Neutrophil (primary cell): ENCODE results near the gene WIPF2.
"Not testable (repeated sequence)": the region's sequence is repeated elsewhere in the genome, so short reads cannot be mapped to it uniquely, and the experiment has no call there.

Source experiments
- H3K27ac ChIP-seq: fragments of 200-600 bp; sonication (generic); 2 replicates; pipeline ENCODE4 v1.5.1; 2016; ENCODE audit warnings: mild to moderate bottlenecking, moderate library complexity
- H3K27me3 ChIP-seq: fragments of 200-600 bp; sonication (generic); 2 replicates; pipeline ENCODE4 v1.6.0; 2016; ENCODE audit warnings: mild to moderate bottlenecking
- H3K36me3 ChIP-seq: fragments of 200-600 bp; sonication (generic); 2 replicates; pipeline ENCODE4 v1.5.1; 2017
- H3K4me1 ChIP-seq, 2 experiments: fragments of 200-600 bp in 1 of 2; sonication (generic) in 1 of 2; 1 replicate in 1 of 2; 2 replicates in 1 of 2; pipeline versions ENCODE4 v1.5.1 to v1.6.1; 2013 to 2016; ENCODE audit warnings: low read depth in 1 of 2, low read length in 1 of 2, mild to moderate bottlenecking in 1 of 2, moderate library complexity in 1 of 2; ENCODE audit not compliant: control insufficient read depth in 1 of 2, insufficient read depth in 1 of 2
- H3K4me3 ChIP-seq, 2 experiments: fragments of 200-600 bp in 1 of 2; sonication (generic) in 1 of 2; 1 replicate in 1 of 2; 2 replicates in 1 of 2; pipeline ENCODE4 v1.5.1; 2013 to 2016; ENCODE audit warnings: low read depth in 1 of 2, low read length in 1 of 2, mild to moderate bottlenecking in 1 of 2, moderate library complexity in 1 of 2
- H3K9me3 ChIP-seq: fragments of 200-600 bp; sonication (generic); 2 replicates; pipeline ENCODE4 v1.5.1; 2016
- CTCF ChIP-seq: fragments of 200-600 bp; sonication (generic); IDR thresholded peaks from 2 replicates; pipeline ENCODE4 v1.5.1; 2016; ENCODE audit warnings: antibody characterized with exemption

The WIPF2 gene

GRCh38 chr17:40209404-40210093, 9.6 kb upstream of the WIPF2 start:
- Histone ChIP-seq H3K9me3 (no peaks in the 10 kb centered on the region), H3K4me3 (no peak overlapping the region), H3K36me3 (no peaks in the 10 kb centered on the region), H3K27me3 (no peaks in the 10 kb centered on the region), H3K4me1 (peaks cover 0 to 2% of the 10 kb centered on the region in 2 experiments), H3K27ac (no peak overlapping the region)
- TF ChIP-seq CTCF = no peak

- H3K27ac ChIP-seq, H3K4me1 ChIP-seq, H3K4me3 ChIP-seq, H3K27me3 ChIP-seq, H3K36me3 ChIP-seq, H3K9me3 ChIP-seq: not testable (repeated sequence)
Measured at GRCh38 chr17:40213914-40214313, 5.2 kb upstream of the WIPF2 start.

GRCh38 chr17:40218006-40218739, 931 bp upstream of the WIPF2 start:
- peak overlapping the region; percentile 96 for H3K27ac ChIP-seq
- no peaks in the 10 kb centered on the region for H3K27me3 ChIP-seq
- TF ChIP-seq CTCF = no peak
- H3K36me3 ChIP-seq = no peaks in the 10 kb centered on the region
- H3K9me3 ChIP-seq = no peaks in the 10 kb centered on the region
- peak overlapping the region; percentile 82 to 94 for H3K4me3 ChIP-seq
- H3K4me1 ChIP-seq = peaks cover 17 to 26% of the 10 kb centered on the region in 2 experiments

- H3K27me3 ChIP-seq = no peaks in the 10 kb centered on the region
- peak overlapping the region; percentile 96 for H3K27ac ChIP-seq
- peaks cover 17 to 26% of the 10 kb centered on the region in 2 experiments for H3K4me1 ChIP-seq
- H3K9me3 ChIP-seq = no peaks in the 10 kb centered on the region
- H3K36me3 ChIP-seq = peaks cover 4% of the 10 kb centered on the region
- no peak for TF ChIP-seq CTCF
- peak overlapping the region; percentile 82 to 94 for H3K4me3 ChIP-seq
Measured at GRCh38 chr17:40219594-40220338, 662 bp downstream of the WIPF2 start.

- no peak overlapping the region for H3K27ac ChIP-seq
- no peaks in the 10 kb centered on the region for H3K27me3 ChIP-seq
- peaks cover 4 to 14% of the 10 kb centered on the region in 2 experiments for H3K4me1 ChIP-seq
- TF ChIP-seq CTCF = no peak
- no peaks in the 10 kb centered on the region for H3K9me3 ChIP-seq
- H3K4me3 ChIP-seq = no peak overlapping the region
- H3K36me3 ChIP-seq = peaks cover 42% of the 10 kb centered on the region
Measured at GRCh38 chr17:40224718-40225550, 5.8 kb downstream of the WIPF2 start.

GRCh38 chr17:40229146-40229545, 10.0 kb downstream of the WIPF2 start:
- not testable (repeated sequence) for H3K27ac ChIP-seq, H3K4me1 ChIP-seq, H3K9me3 ChIP-seq, H3K4me3 ChIP-seq, H3K27me3 ChIP-seq
- H3K36me3 ChIP-seq = peaks cover 63% of the 10 kb centered on the region
